Skeletal muscle satellite cell (primary cell): Measurements from ENCODE around the gene CHD5.

ENCODE experiments used
- H3K27me3 ChIP-seq: 2 replicates; pipeline ENCODE4 v1.7.0; 2013; ENCODE audit warnings: low read length; ENCODE audit not compliant: control insufficient read depth, insufficient read depth
- H3K36me3 ChIP-seq: 2 replicates; pipeline ENCODE4 v1.7.0; 2013; ENCODE audit warnings: mild to moderate bottlenecking, control low read depth, low read length; ENCODE audit not compliant: insufficient read depth
- H3K4me1 ChIP-seq: 2 replicates; pipeline ENCODE4 v1.7.0; 2013; ENCODE audit warnings: low read length; ENCODE audit not compliant: control insufficient read depth, insufficient read depth
- H3K4me2 ChIP-seq: 2 replicates; pipeline ENCODE4 v1.7.0; 2013; ENCODE audit warnings: mild to moderate bottlenecking, low read length
- H3K4me3 ChIP-seq: 2 replicates; pipeline ENCODE4 v1.7.0; 2013; ENCODE audit warnings: low read length
- H3K9ac ChIP-seq: 2 replicates; pipeline ENCODE4 v1.7.0; 2013; ENCODE audit warnings: mild to moderate bottlenecking, low read depth, low read length, moderate library complexity
- H3K9me3 ChIP-seq: replicated peaks from 2 replicates; pipeline ENCODE4 v1.7.0; 2013; ENCODE audit warnings: mild to moderate bottlenecking, control low read depth, low read length

The CHD5 gene

GRCh38 chr1:6210591-6211355 lies 30.7 kb upstream of the CHD5 start:
- Histone ChIP-seq H3K9ac (no peak overlapping the region), H3K36me3 (no peaks in the 10 kb centered on the region), H3K4me3 (no peak overlapping the region), H3K27me3 (peaks cover 8% of the 10 kb centered on the region), H3K4me2 (no peak overlapping the region), H3K4me1 (peaks cover 14% of the 10 kb centered on the region), H3K9me3 (no peaks in the 10 kb centered on the region)

GRCh38 chr1:6209661-6210580 lies 29.8 kb upstream of the CHD5 start:
- Histone ChIP-seq H3K4me2 (peak overlapping the region; percentile 88), H3K4me1 (peaks cover 20% of the 10 kb centered on the region), H3K9me3 (no peaks in the 10 kb centered on the region), H3K27me3 (peaks cover 11% of the 10 kb centered on the region), H3K36me3 (no peaks in the 10 kb centered on the region), H3K9ac (peak overlapping the region; percentile 14), H3K4me3 (peak overlapping the region; percentile 68)

- Histone ChIP-seq H3K4me3 (peak overlapping the region; percentile 68), H3K27me3 (peaks cover 11% of the 10 kb centered on the region), H3K4me2 (peak overlapping the region; percentile 88), H3K9ac (peak overlapping the region; percentile 14), H3K36me3 (no peaks in the 10 kb centered on the region), H3K9me3 (no peaks in the 10 kb centered on the region), H3K4me1 (peaks cover 22% of the 10 kb centered on the region)
Measured at GRCh38 chr1:6208723-6209660, 28.9 kb upstream of the CHD5 start.

- peaks cover 22% of the 10 kb centered on the region for H3K4me1 ChIP-seq
- no peak overlapping the region for H3K9ac ChIP-seq
- no peak overlapping the region for H3K4me3 ChIP-seq
- H3K9me3 ChIP-seq = no peaks in the 10 kb centered on the region
- no peaks in the 10 kb centered on the region for H3K36me3 ChIP-seq
- H3K27me3 ChIP-seq = peaks cover 11% of the 10 kb centered on the region
- no peak overlapping the region for H3K4me2 ChIP-seq
Measured at GRCh38 chr1:6207921-6208320, 27.8 kb upstream of the CHD5 start.

- Histone ChIP-seq H3K4me3 (no peak overlapping the region), H3K9ac (no peak overlapping the region), H3K36me3 (no peaks in the 10 kb centered on the region), H3K9me3 (no peaks in the 10 kb centered on the region), H3K4me2 (peak overlapping the region; percentile 90), H3K4me1 (peaks cover 22% of the 10 kb centered on the region), H3K27me3 (peaks cover 11% of the 10 kb centered on the region)
Measured at GRCh38 chr1:6207075-6207885, 27.2 kb upstream of the CHD5 start.

- Histone ChIP-seq H3K9ac (peak overlapping the region; percentile 58), H3K9me3 (no peaks in the 10 kb centered on the region), H3K4me2 (peak overlapping the region; percentile 90), H3K27me3 (peaks cover 11% of the 10 kb centered on the region), H3K4me1 (peaks cover 22% of the 10 kb centered on the region), H3K36me3 (no peaks in the 10 kb centered on the region), H3K4me3 (peak overlapping the region; percentile 68)
Measured at GRCh38 chr1:6206520-6206855, 26.4 kb upstream of the CHD5 start.

- Histone ChIP-seq H3K9me3 (no peaks in the 10 kb centered on the region), H3K9ac (peak within 1 kb of the TSS; percentile 58), H3K27me3 (peaks cover 11% of the 10 kb centered on the region), H3K36me3 (no peaks in the 10 kb centered on the region), H3K4me3 (peak within 1 kb of the TSS; percentile 68), H3K4me1 (peaks cover 22% of the 10 kb centered on the region), H3K4me2 (peak within 1 kb of the TSS; percentile 90)
Measured at GRCh38 chr1:6205849-6206519, 25.9 kb upstream of the CHD5 start, which contains the start of gene RNF207. TSS of gene RNF207 (plus strand) at chr1:6206119. CDS start at chr1:6206536, 417 bp downstream.

- H3K36me3 ChIP-seq = peaks cover 3% of the 10 kb centered on the region
- no peak overlapping the region for H3K4me3 ChIP-seq
- H3K27me3 ChIP-seq = peaks cover 11% of the 10 kb centered on the region
- no peak overlapping the region for H3K9ac ChIP-seq
- no peak overlapping the region for H3K4me2 ChIP-seq
- H3K9me3 ChIP-seq = no peaks in the 10 kb centered on the region
- H3K4me1 ChIP-seq = peaks cover 31% of the 10 kb centered on the region
Measured at GRCh38 chr1:6202256-6202655, 22.1 kb upstream of the CHD5 start.

GRCh38 chr1:6200188-6200809 lies 20.2 kb upstream of the CHD5 start:
- H3K36me3 ChIP-seq = peaks cover 17% of the 10 kb centered on the region
- H3K4me3 ChIP-seq = peak overlapping the region; percentile 86
- H3K27me3 ChIP-seq = no peaks in the 10 kb centered on the region
- H3K4me2 ChIP-seq = peak overlapping the region; percentile 85
- H3K9me3 ChIP-seq = no peaks in the 10 kb centered on the region
- peaks cover 21% of the 10 kb centered on the region for H3K4me1 ChIP-seq
- peak overlapping the region; percentile 97 for H3K9ac ChIP-seq
